B cell (primary cell): ENCODE results near the gene AP4S1. TPM values are rescaled to one million over a fixed set of nuclear protein-coding genes. Genes with fewer than 3 reads are reported as not detected.

ENCODE experiments used
- polyA plus RNA-seq: library from polyadenylated mRNA; depleted of rRNA; stranded (reverse); fragments of >200 nt; gene quantifications from 2 replicates; pipeline ENCODE4 v1.2.3, GENCODE V29; 2012
- small RNA-seq: library from RNA; depleted of rRNA; stranded (forward); fragments of <200 nt; gene quantifications from one replicate; pipeline ENCODE3, GENCODE V24; 2012; ENCODE audit warnings: low replicate concordance, low read depth; ENCODE audit not compliant: insufficient read length
- total RNA-seq, 2 donors: library from RNA; stranded (reverse); fragments of 120-200 nt in 1 of 2; gene quantifications; 1 replicate in 1 of 2; 2 replicates in 1 of 2; pipeline versions ENCODE4 v1.2.3 to v1.2.4, GENCODE V29; 2013 to 2022

Gene AP4S1
- total and polyA plus RNA-seq, 2 donors (not counting 1 experiment from before 2014, with no cell fraction given) = 3.4 to 15.9 TPM

Small RNA genes lying within 50 kb of the gene (small RNA-seq; reads per million reads assigned to genes)
- 1.1 reads per million for gene MIR624
- gene RNU6-541P = not detected

Other genes starting within 250 kb of the AP4S1 start
- gene COCH, start 151.1 kb upstream of the AP4S1 start, total RNA-seq = 24.4 and 25.7 TPM in 2 replicates
- 11.6 and 24.5 TPM in 2 replicates for gene COCH, start 151.1 kb upstream of the AP4S1 start, polyA plus RNA-seq
- gene STRN3, start 730 bp downstream of the AP4S1 start, total RNA-seq = 40.9 and 43.9 TPM in 2 replicates
- gene STRN3, start 730 bp downstream of the AP4S1 start, polyA plus RNA-seq = 7.7 and 14.5 TPM in 2 replicates
- gene HECTD1, start 182.1 kb downstream of the AP4S1 start, total RNA-seq = 184 and 199 TPM in 2 replicates
- gene HECTD1, start 182.1 kb downstream of the AP4S1 start, polyA plus RNA-seq = 63.1 and 96.6 TPM in 2 replicates